Measurements from ENCODE around the gene YWHAQ.

- TF ChIP-seq CTCF (IDR thresholded peaks at IDR 0.05; ENCODE audit: low read depth, low read length, missing input control) (no peak), ATF3 (IDR thresholded peaks at IDR 0.05) (no peak), TAF1 (conservative IDR thresholded peaks at IDR 0.05) (no peak)
- TF ChIP-seq, protein P1, sequence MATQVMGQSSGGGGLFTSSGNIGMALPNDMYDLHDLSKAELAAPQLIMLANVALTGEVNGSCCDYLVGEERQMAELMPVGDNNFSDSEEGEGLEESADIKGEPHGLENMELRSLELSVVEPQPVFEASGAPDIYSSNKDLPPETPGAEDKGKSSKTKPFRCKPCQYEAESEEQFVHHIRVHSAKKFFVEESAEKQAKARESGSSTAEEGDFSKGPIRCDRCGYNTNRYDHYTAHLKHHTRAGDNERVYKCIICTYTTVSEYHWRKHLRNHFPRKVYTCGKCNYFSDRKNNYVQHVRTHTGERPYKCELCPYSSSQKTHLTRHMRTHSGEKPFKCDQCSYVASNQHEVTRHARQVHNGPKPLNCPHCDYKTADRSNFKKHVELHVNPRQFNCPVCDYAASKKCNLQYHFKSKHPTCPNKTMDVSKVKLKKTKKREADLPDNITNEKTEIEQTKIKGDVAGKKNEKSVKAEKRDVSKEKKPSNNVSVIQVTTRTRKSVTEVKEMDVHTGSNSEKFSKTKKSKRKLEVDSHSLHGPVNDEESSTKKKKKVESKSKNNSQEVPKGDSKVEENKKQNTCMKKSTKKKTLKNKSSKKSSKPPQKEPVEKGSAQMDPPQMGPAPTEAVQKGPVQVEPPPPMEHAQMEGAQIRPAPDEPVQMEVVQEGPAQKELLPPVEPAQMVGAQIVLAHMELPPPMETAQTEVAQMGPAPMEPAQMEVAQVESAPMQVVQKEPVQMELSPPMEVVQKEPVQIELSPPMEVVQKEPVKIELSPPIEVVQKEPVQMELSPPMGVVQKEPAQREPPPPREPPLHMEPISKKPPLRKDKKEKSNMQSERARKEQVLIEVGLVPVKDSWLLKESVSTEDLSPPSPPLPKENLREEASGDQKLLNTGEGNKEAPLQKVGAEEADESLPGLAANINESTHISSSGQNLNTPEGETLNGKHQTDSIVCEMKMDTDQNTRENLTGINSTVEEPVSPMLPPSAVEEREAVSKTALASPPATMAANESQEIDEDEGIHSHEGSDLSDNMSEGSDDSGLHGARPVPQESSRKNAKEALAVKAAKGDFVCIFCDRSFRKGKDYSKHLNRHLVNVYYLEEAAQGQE (IDR thresholded peaks at IDR 0.05), result no peak
- TF ChIP-seq, protein P2, sequence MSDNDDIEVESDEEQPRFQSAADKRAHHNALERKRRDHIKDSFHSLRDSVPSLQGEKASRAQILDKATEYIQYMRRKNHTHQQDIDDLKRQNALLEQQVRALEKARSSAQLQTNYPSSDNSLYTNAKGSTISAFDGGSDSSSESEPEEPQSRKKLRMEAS (IDR thresholded peaks at IDR 0.05), result no peak
Measured at GRCh38 chr2:9585486-9585885, 45.3 kb downstream of the YWHAQ start.

Measured in liver (tissue), 3 donors.